ENCODE results near the gene AK8. TPM values are rescaled to one million over a fixed set of nuclear protein-coding genes. Genes with fewer than 3 reads are reported as not detected.
A peak's percentile ranks its signal among the peaks of the same experiment; 100 is the strongest.

The AK8 gene
- total RNA-seq (2021; fragmentation: NEBNext Ultra II Directional; extraction: Animal tissue kit (Norgen Biotek cat#: 25700)): under 1 TPM in 5 of 6 experiments, not detected in 1; 0.07 to 0.24 (median 0.12) TPM
- long read RNA-seq: 0 reads

GRCh38 chr9:132877824-132878694, at the start of gene AK8:
Gene AK8 (minus strand): TSS chr9:132878284. CDS start chr9:132878255, 29 bp downstream.
- H3K4me3 Mint-ChIP-seq: peak within 1 kb of the TSS; percentile 82
- no peaks in the 10 kb centered on the region for H3K9me3 Mint-ChIP-seq
- TF ChIP-seq CTCF (IDR thresholded peaks at IDR 0.05): no peak
- H3K27me3 Mint-ChIP-seq (ENCODE audit: insufficient read depth): peaks cover 14% of the 10 kb centered on the region
- peaks cover 13% of the 10 kb centered on the region for H3K4me1 Mint-ChIP-seq (ENCODE audit: low read depth)
- DNase-seq: peak; percentile 42
- no peaks in the 10 kb centered on the region for H3K36me3 Mint-ChIP-seq (ENCODE audit: low read depth)
- peak within 1 kb of the TSS; percentile 73 for H3K27ac Mint-ChIP-seq

GRCh38 chr9:132927704-132928103, 49.6 kb upstream of the AK8 start:
- no peak overlapping the region for H3K27ac Mint-ChIP-seq
- H3K9me3 Mint-ChIP-seq: no peaks in the 10 kb centered on the region
- peaks cover 39% of the 10 kb centered on the region for H3K36me3 Mint-ChIP-seq (ENCODE audit: low read depth)
- DNase-seq: no peak
- no peaks in the 10 kb centered on the region; the same call in 1 of the 2 replicates for H3K27me3 Mint-ChIP-seq (ENCODE audit: insufficient read depth)
- no peak for TF ChIP-seq CTCF (IDR thresholded peaks at IDR 0.05)
- peaks cover 16% of the 10 kb centered on the region for H3K4me1 Mint-ChIP-seq (ENCODE audit: low read depth)
- H3K4me3 Mint-ChIP-seq: no peak overlapping the region

GRCh38 chr9:132923346-132923902, 45.3 kb upstream of the AK8 start:
- no peak for DNase-seq

GRCh38 chr9:132919614-132920268, 41.7 kb upstream of the AK8 start:
- no peak for DNase-seq
- H3K36me3 Mint-ChIP-seq (ENCODE audit: low read depth): peaks cover 32% of the 10 kb centered on the region
- H3K4me1 Mint-ChIP-seq (ENCODE audit: low read depth): no peaks in the 10 kb centered on the region
- H3K4me3 Mint-ChIP-seq: no peak overlapping the region
- H3K27me3 Mint-ChIP-seq (ENCODE audit: insufficient read depth): no peaks in the 10 kb centered on the region
- H3K9me3 Mint-ChIP-seq: no peaks in the 10 kb centered on the region
- TF ChIP-seq CTCF (IDR thresholded peaks at IDR 0.05): no peak
- no peak overlapping the region for H3K27ac Mint-ChIP-seq

More at GRCh38 chr9:132923346-132923902, 45.3 kb upstream of the AK8 start:
- no peaks in the 10 kb centered on the region for H3K27me3 Mint-ChIP-seq (ENCODE audit: insufficient read depth)
- no peak overlapping the region for H3K27ac Mint-ChIP-seq
- no peak for TF ChIP-seq CTCF (IDR thresholded peaks at IDR 0.05)
- H3K9me3 Mint-ChIP-seq: no peaks in the 10 kb centered on the region
- H3K4me3 Mint-ChIP-seq: no peak overlapping the region
- no peaks in the 10 kb centered on the region for H3K4me1 Mint-ChIP-seq (ENCODE audit: low read depth)
- peaks cover 35% of the 10 kb centered on the region; the same call in 1 of the 2 replicates for H3K36me3 Mint-ChIP-seq (ENCODE audit: low read depth)

GRCh38 chr9:132914924-132915323, 36.8 kb upstream of the AK8 start:
- TF ChIP-seq CTCF (IDR thresholded peaks at IDR 0.05): no peak
- peaks cover 37% of the 10 kb centered on the region for H3K36me3 Mint-ChIP-seq (ENCODE audit: low read depth)
- no peaks in the 10 kb centered on the region for H3K9me3 Mint-ChIP-seq
- H3K4me3 Mint-ChIP-seq: no peak overlapping the region
- no peaks in the 10 kb centered on the region for H3K4me1 Mint-ChIP-seq (ENCODE audit: low read depth)
- DNase-seq: no peak
- no peak overlapping the region for H3K27ac Mint-ChIP-seq
- H3K27me3 Mint-ChIP-seq (ENCODE audit: insufficient read depth): no peaks in the 10 kb centered on the region
